GM12891 (cell line): Measurements from ENCODE around the gene SMC6.

Source experiments
- POLR2A ChIP-seq: IDR thresholded peaks from 2 replicates; pipeline ENCODE4 v1.6.1; 2011; ENCODE audit warnings: low read depth, low read length, control low read depth
- POU2F2 ChIP-seq: IDR thresholded peaks from 2 replicates; pipeline ENCODE4 v1.6.1; 2011; ENCODE audit warnings: low read depth, mild to moderate bottlenecking, control low read depth, low read length, moderate library complexity
- SPI1 ChIP-seq: IDR thresholded peaks from 2 replicates; pipeline ENCODE4 v1.6.1; 2011; ENCODE audit warnings: low read depth, low read length, control low read depth

GRCh38 chr2:17798338-17798737 lies 44.7 kb upstream of the SMC6 start:
- no peak for TF ChIP-seq POLR2A
- no peak for TF ChIP-seq SPI1
- no peak for TF ChIP-seq POU2F2
